ENCODE data around the gene LRRC25.

GRCh38 chr19:18425515-18426415, 28.3 kb upstream of the LRRC25 start:
- no peak for TF ChIP-seq POLR2A (IDR thresholded peaks at IDR 0.05)
- TF ChIP-seq, protein P1, sequence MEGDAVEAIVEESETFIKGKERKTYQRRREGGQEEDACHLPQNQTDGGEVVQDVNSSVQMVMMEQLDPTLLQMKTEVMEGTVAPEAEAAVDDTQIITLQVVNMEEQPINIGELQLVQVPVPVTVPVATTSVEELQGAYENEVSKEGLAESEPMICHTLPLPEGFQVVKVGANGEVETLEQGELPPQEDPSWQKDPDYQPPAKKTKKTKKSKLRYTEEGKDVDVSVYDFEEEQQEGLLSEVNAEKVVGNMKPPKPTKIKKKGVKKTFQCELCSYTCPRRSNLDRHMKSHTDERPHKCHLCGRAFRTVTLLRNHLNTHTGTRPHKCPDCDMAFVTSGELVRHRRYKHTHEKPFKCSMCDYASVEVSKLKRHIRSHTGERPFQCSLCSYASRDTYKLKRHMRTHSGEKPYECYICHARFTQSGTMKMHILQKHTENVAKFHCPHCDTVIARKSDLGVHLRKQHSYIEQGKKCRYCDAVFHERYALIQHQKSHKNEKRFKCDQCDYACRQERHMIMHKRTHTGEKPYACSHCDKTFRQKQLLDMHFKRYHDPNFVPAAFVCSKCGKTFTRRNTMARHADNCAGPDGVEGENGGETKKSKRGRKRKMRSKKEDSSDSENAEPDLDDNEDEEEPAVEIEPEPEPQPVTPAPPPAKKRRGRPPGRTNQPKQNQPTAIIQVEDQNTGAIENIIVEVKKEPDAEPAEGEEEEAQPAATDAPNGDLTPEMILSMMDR (IDR thresholded peaks at IDR 0.05), result no peak
